ENCODE measurements around the gene COG7. TPM values are rescaled to one million over a fixed set of nuclear protein-coding genes. Genes with fewer than 3 reads are reported as not detected.

Gene COG7
- total and polyA plus RNA-seq, 2 of the 13 experiments (the other 11 are each of a cell fraction or from before 2014, with no cell fraction given), result 12.6 to 54.5 TPM

- H3K27me3 ChIP-seq (ENCODE audit: control insufficient read depth in 1 of 2, insufficient read depth in 2 of 2, low read length in 2 of 2), result peaks cover 2 to 34% of the 10 kb centered on the region in 2 experiments; a peak in 3 of 5 replicates
- no peaks in the 10 kb centered on the region for H4K20me1 ChIP-seq (ENCODE audit: insufficient read depth, low read length)
- POLR2A ChIA-PET, result no interaction called here
- H3K27ac ChIP-seq (ENCODE audit: extremely low read length, insufficient read depth, low read length), result no peak overlapping the region
- no TSS peak for BruUV-seq (replicated peaks)
- no peak overlapping the region for H3K4me2 ChIP-seq (ENCODE audit: low read depth, low read length)
- no peaks in the 10 kb centered on the region for H3K9me3 ChIP-seq (ENCODE audit: low read length)
- WGBS (ENCODE audit: low lambda C conversion rate), result 29% methylated on average over 5 of the region's 5 CpGs
- no peaks in the 10 kb centered on the region for H3K36me3 ChIP-seq (replicated peaks in 1 of 2; ENCODE audit: control insufficient read depth in 1 of 2, insufficient read depth in 2 of 2, low read length in 2 of 2)
- H3K79me2 ChIP-seq (ENCODE audit: insufficient read depth, low read length), result no peaks in the 10 kb centered on the region
- in situ Hi-C loops (cut with HindIII; ENCODE audit: extremely low pct_ligation_motif_present, low pct_unique_long_range_greater_than_20kb) (no loop called here), intact Hi-C loops (cut with micrococcal nuclease; ENCODE audit: unreplicated experiment) (no loop called here)
- ATAC-seq (no peak), FAIRE-seq (no peak), DNase-seq (ENCODE audit: low spot score) (no peak)
- H3K9ac ChIP-seq (ENCODE audit: insufficient read depth, low read depth, low read length), result no peak overlapping the region
- no peak overlapping the region for H3K4me3 ChIP-seq (replicated peaks in 1 of 3; ENCODE audit: insufficient read depth in 1 of 3, low read depth in 2 of 3, low read length in 3 of 3)
- H3K4me1 ChIP-seq (ENCODE audit: insufficient read depth, low read length), result no peaks in the 10 kb centered on the region
- CTCF ChIA-PET (ENCODE audit: low intra/inter-chr PET ratio, low total read pairs), result no interaction called here
- no peak overlapping the region for H2AFZ ChIP-seq (ENCODE audit: low read length)
- no peak for TF ChIP-seq MTF2 (CRISPR knock-in tag; IDR thresholded peaks at IDR 0.05; ENCODE audit: borderline replicate concordance)
- TF ChIP-seq YY1 (IDR thresholded peaks at IDR 0.05; ENCODE audit: insufficient read depth, insufficient replicate concordance, low read depth, low read length), result no peak
- TF ChIP-seq ARNTL (CRISPR knock-in tag; IDR thresholded peaks at IDR 0.05), result no peak
- TF ChIP-seq TAF15 (IDR thresholded peaks at IDR 0.05; ENCODE audit: low read depth, low read length, poor library complexity, severe bottlenecking), result no peak
- TF ChIP-seq ZNF296 (CRISPR knock-in tag; conservative IDR thresholded peaks at IDR 0.05), result no peak
- TF ChIP-seq ZBTB20 (CRISPR knock-in tag; IDR thresholded peaks at IDR 0.05; ENCODE audit: borderline replicate concordance, low read depth), result no peak
- no peak for TF ChIP-seq REXO4 (CRISPR knock-in tag; IDR thresholded peaks at IDR 0.05; ENCODE audit: borderline replicate concordance)
- TF ChIP-seq GZF1 (CRISPR knock-in tag; IDR thresholded peaks at IDR 0.05), result no peak
- TF ChIP-seq, protein P1, sequence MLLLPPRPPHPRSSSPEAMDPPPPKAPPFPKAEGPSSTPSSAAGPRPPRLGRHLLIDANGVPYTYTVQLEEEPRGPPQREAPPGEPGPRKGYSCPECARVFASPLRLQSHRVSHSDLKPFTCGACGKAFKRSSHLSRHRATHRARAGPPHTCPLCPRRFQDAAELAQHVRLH (CRISPR knock-in tag; IDR thresholded peaks at IDR 0.05; ENCODE audit: borderline replicate concordance, low read depth), result no peak
- TF ChIP-seq ADNP (CRISPR knock-in tag; IDR thresholded peaks at IDR 0.05), result no peak
- TF ChIP-seq, protein P2, sequence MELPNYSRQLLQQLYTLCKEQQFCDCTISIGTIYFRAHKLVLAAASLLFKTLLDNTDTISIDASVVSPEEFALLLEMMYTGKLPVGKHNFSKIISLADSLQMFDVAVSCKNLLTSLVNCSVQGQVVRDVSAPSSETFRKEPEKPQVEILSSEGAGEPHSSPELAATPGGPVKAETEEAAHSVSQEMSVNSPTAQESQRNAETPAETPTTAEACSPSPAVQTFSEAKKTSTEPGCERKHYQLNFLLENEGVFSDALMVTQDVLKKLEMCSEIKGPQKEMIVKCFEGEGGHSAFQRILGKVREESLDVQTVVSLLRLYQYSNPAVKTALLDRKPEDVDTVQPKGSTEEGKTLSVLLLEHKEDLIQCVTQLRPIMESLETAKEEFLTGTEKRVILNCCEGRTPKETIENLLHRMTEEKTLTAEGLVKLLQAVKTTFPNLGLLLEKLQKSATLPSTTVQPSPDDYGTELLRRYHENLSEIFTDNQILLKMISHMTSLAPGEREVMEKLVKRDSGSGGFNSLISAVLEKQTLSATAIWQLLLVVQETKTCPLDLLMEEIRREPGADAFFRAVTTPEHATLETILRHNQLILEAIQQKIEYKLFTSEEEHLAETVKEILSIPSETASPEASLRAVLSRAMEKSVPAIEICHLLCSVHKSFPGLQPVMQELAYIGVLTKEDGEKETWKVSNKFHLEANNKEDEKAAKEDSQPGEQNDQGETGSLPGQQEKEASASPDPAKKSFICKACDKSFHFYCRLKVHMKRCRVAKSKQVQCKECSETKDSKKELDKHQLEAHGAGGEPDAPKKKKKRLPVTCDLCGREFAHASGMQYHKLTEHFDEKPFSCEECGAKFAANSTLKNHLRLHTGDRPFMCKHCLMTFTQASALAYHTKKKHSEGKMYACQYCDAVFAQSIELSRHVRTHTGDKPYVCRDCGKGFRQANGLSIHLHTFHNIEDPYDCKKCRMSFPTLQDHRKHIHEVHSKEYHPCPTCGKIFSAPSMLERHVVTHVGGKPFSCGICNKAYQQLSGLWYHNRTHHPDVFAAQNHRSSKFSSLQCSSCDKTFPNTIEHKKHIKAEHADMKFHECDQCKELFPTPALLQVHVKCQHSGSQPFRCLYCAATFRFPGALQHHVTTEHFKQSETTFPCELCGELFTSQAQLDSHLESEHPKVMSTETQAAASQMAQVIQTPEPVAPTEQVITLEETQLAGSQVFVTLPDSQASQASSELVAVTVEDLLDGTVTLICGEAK (IDR thresholded peaks at IDR 0.05), result no peak
- TF ChIP-seq, protein P2 (CRISPR knock-in tag; IDR thresholded peaks at IDR 0.05), result no peak
- TF ChIP-seq PPARG (CRISPR knock-in tag; conservative IDR thresholded peaks at IDR 0.05), result no peak
- TF ChIP-seq, protein P3, sequence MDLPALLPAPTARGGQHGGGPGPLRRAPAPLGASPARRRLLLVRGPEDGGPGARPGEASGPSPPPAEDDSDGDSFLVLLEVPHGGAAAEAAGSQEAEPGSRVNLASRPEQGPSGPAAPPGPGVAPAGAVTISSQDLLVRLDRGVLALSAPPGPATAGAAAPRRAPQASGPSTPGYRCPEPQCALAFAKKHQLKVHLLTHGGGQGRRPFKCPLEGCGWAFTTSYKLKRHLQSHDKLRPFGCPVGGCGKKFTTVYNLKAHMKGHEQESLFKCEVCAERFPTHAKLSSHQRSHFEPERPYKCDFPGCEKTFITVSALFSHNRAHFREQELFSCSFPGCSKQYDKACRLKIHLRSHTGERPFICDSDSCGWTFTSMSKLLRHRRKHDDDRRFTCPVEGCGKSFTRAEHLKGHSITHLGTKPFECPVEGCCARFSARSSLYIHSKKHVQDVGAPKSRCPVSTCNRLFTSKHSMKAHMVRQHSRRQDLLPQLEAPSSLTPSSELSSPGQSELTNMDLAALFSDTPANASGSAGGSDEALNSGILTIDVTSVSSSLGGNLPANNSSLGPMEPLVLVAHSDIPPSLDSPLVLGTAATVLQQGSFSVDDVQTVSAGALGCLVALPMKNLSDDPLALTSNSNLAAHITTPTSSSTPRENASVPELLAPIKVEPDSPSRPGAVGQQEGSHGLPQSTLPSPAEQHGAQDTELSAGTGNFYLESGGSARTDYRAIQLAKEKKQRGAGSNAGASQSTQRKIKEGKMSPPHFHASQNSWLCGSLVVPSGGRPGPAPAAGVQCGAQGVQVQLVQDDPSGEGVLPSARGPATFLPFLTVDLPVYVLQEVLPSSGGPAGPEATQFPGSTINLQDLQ (CRISPR knock-in tag; IDR thresholded peaks at IDR 0.05), result no peak
Observed at GRCh38 chr16:23351360-23351759, 101.6 kb downstream of the COG7 start.

Measured in HepG2 (cell line).